ENCODE measurements around the gene ZNF639.

DNA sequence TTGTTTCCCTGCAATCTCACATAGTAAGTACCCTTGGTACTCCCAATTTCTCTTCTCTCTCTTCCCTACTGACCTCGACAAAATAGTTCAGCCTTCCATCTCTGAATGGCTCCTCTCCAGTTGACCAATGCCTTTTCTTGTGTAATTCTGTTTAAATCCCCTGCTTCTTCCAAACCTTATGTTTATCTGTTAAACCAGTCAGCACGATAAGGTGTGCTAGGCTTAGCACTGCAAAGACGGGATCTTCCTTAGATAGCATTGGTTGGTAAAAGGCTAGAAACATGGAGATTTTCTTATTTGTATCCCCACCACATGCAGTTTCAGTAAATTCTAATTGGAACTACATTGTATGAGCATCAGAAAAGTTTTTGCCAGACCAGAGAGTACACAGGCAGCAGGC lies 46.1 kb upstream of the ZNF639 start:
- TF ChIP-seq RARB (CRISPR knock-in tag; IDR thresholded peaks at IDR 0.05), result no peak
- no peak for TF ChIP-seq PPARA (CRISPR knock-in tag; IDR thresholded peaks at IDR 0.05; ENCODE audit: borderline replicate concordance)
- TF ChIP-seq ZNF70 (CRISPR knock-in tag; IDR thresholded peaks at IDR 0.05), result no peak
- TF ChIP-seq ZFP3 (CRISPR knock-in tag; IDR thresholded peaks at IDR 0.05), result no peak
- TF ChIP-seq ZFP30 (CRISPR knock-in tag; IDR thresholded peaks at IDR 0.05), result no peak
- TF ChIP-seq, protein P1, sequence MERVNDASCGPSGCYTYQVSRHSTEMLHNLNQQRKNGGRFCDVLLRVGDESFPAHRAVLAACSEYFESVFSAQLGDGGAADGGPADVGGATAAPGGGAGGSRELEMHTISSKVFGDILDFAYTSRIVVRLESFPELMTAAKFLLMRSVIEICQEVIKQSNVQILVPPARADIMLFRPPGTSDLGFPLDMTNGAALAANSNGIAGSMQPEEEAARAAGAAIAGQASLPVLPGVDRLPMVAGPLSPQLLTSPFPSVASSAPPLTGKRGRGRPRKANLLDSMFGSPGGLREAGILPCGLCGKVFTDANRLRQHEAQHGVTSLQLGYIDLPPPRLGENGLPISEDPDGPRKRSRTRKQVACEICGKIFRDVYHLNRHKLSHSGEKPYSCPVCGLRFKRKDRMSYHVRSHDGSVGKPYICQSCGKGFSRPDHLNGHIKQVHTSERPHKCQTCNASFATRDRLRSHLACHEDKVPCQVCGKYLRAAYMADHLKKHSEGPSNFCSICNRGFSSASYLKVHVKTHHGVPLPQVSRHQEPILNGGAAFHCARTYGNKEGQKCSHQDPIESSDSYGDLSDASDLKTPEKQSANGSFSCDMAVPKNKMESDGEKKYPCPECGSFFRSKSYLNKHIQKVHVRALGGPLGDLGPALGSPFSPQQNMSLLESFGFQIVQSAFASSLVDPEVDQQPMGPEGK (CRISPR knock-in tag; IDR thresholded peaks at IDR 0.05; ENCODE audit: borderline replicate concordance), result no peak
- TF ChIP-seq ZNF8 (CRISPR knock-in tag; IDR thresholded peaks at IDR 0.05), result no peak
- no peak for TF ChIP-seq TOX (CRISPR knock-in tag; IDR thresholded peaks at IDR 0.05; ENCODE audit: borderline replicate concordance)

All from SK-N-SH treated with all-trans-retinoic acid at 6 μM for 48 hours (cell line).